Gastroesophageal sphincter (tissue), 4 donors: ENCODE results near the gene KIF24. TPM values are rescaled to one million over a fixed set of nuclear protein-coding genes. Genes with fewer than 3 reads are reported as not detected.
"Not testable (repeated sequence)": the region's sequence is repeated elsewhere in the genome, so short reads cannot be mapped to it uniquely, and the experiment has no call there.

ENCODE experiments used
- ATAC-seq: fragments of 150-250 bp; one replicate; pipeline ENCODE4 v1.9.1; 2016; ENCODE audit warnings: mild to moderate bottlenecking, moderate library complexity
- H3K27ac ChIP-seq, 4 donors: fragments of 200-600 bp; sonication (generic) in 3 of 4; 1 replicate in 3 of 4; 2 replicates in 1 of 4; pipeline ENCODE4 v1.5.1; 2016 to 2019
- H3K27me3 ChIP-seq: fragments of 200-600 bp; sonication (generic); one replicate; pipeline ENCODE4 v1.5.1; 2019
- H3K36me3 ChIP-seq, 2 donors: fragments of 200-600 bp; sonication (generic); one replicate each; pipeline ENCODE4 v1.5.1; 2019; ENCODE audit warnings: control low read depth in 1 of 2
- H3K4me1 ChIP-seq, 3 donors: fragments of 200-600 bp; sonication (generic); 1 replicate in 2 of 3; 2 replicates in 1 of 3; pipeline ENCODE4 v1.5.1; 2016 to 2019; ENCODE audit warnings: control low read depth in 2 of 3
- H3K4me3 ChIP-seq, 2 donors: fragments of 200-600 bp; sonication (generic); one replicate each; pipeline ENCODE4 v1.5.1; 2019; ENCODE audit warnings: mild to moderate bottlenecking in 1 of 2, moderate library complexity in 1 of 2
- H3K9me3 ChIP-seq, 3 donors: fragments of 200-600 bp; sonication (generic); one replicate each; pipeline ENCODE4 v1.5.1; 2017 to 2019; ENCODE audit warnings: control low read depth in 2 of 3
- EP300 ChIP-seq: sonication (generic); formaldehyde crosslinking; IDR thresholded peaks from one replicate; pipeline ENCODE4 v1.6.1; 2017; ENCODE audit warnings: antibody characterized with exemption, mild to moderate bottlenecking
- POLR2A ChIP-seq, 2 donors: fragments of 450-650 bp; IDR thresholded peaks; one replicate each; pipeline ENCODE4 v1.6.1; 2017; ENCODE audit warnings: antibody characterized with exemption in 2 of 2, mild to moderate bottlenecking in 2 of 2, moderate library complexity in 1 of 2
- POLR2AphosphoS5 ChIP-seq: sonication (generic); formaldehyde crosslinking; IDR thresholded peaks from one replicate; pipeline ENCODE4 v1.6.1; 2017; ENCODE audit warnings: antibody characterized with exemption
- WGBS, 2 donors: methylation state at CpG; one replicate each; pipeline ENCODE4 v1.1.5; 2018; ENCODE audit warnings: low coverage in 1 of 2; 5-methylcytosine and 5-hydroxymethylcytosine counted together
- total RNA-seq, 4 donors: library from RNA; depleted of rRNA; stranded (reverse); fragments of >200 nt; gene quantifications; one replicate each; pipeline ENCODE4 v1.1.0, GENCODE V29; 2016
- TF ChIP-seq, protein P1 (sequence below), 4 experiments: fragments of 200-600 bp in 2 of 4; fragments of 450-650 bp in 2 of 4; sonication (generic) in 1 of 4; IDR thresholded peaks; one replicate each; pipeline ENCODE4 v1.5.1; 2017 to 2019; ENCODE audit warnings: antibody characterized with exemption in 4 of 4, mild to moderate bottlenecking in 2 of 4, moderate library complexity in 2 of 4

Gene KIF24
- total RNA-seq, 4 donors from 2014 or later, result 0.54 to 2.2 (median 1.2) TPM

DNA sequence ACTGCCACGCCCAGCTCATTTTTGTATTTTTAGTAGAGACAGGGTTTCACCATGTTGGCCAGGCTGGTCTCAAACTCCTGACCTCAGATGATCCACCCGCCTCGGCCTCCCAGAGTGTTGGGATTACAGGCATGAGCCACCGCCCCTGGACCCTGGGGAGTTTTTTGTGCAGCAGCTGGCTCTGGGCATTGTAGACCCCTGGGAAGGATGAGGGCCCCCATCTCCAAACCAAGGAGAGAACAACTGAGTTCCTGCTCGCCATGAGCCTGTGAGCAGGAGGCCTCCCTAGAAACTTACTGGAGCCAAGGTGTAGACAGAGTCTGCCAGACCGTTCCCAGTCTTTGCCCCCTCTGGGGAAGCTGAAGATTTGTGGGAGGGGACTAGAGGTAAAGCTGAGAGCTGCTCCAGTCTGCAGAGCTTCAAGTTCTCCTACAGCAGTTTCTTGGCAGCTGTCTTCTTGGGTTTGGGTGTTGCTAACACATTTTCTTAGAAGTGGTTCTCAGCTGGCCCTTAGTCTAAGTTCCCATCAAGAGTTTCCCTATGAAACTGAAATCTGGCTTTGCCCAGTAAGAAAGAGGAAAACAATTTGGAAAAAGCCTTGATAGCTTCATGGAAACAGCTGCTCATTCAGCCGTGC, 12.7 kb upstream of the KIF24 start:
- no peak for ATAC-seq
- H3K36me3 ChIP-seq, result peaks cover 0 to 56% of the 10 kb centered on the region in 2 donors
- H3K27me3 ChIP-seq, result no peaks in the 10 kb centered on the region
- WGBS, 2 donors, result 41% methylated on average over 3 of the region's 7 CpGs; no CpG with 5 or more reads in 1 of the 2 donors
- H3K9me3 ChIP-seq, result no peaks in the 10 kb centered on the region
- H3K4me1 ChIP-seq, result peaks cover 6 to 59% (median 7%) of the 10 kb centered on the region in 3 donors
- H3K4me3 ChIP-seq, result no peak overlapping the region
- H3K27ac ChIP-seq, result peak overlapping the region; percentile 51 to 81 (median 64)
- no peak for TF ChIP-seq POLR2A (IDR thresholded peaks at IDR 0.05)
- TF ChIP-seq POLR2AphosphoS5, result no peak
- TF ChIP-seq EP300, result no peak
- TF ChIP-seq, protein P1, sequence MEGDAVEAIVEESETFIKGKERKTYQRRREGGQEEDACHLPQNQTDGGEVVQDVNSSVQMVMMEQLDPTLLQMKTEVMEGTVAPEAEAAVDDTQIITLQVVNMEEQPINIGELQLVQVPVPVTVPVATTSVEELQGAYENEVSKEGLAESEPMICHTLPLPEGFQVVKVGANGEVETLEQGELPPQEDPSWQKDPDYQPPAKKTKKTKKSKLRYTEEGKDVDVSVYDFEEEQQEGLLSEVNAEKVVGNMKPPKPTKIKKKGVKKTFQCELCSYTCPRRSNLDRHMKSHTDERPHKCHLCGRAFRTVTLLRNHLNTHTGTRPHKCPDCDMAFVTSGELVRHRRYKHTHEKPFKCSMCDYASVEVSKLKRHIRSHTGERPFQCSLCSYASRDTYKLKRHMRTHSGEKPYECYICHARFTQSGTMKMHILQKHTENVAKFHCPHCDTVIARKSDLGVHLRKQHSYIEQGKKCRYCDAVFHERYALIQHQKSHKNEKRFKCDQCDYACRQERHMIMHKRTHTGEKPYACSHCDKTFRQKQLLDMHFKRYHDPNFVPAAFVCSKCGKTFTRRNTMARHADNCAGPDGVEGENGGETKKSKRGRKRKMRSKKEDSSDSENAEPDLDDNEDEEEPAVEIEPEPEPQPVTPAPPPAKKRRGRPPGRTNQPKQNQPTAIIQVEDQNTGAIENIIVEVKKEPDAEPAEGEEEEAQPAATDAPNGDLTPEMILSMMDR (IDR thresholded peaks at IDR 0.05), result no peak

DNA sequence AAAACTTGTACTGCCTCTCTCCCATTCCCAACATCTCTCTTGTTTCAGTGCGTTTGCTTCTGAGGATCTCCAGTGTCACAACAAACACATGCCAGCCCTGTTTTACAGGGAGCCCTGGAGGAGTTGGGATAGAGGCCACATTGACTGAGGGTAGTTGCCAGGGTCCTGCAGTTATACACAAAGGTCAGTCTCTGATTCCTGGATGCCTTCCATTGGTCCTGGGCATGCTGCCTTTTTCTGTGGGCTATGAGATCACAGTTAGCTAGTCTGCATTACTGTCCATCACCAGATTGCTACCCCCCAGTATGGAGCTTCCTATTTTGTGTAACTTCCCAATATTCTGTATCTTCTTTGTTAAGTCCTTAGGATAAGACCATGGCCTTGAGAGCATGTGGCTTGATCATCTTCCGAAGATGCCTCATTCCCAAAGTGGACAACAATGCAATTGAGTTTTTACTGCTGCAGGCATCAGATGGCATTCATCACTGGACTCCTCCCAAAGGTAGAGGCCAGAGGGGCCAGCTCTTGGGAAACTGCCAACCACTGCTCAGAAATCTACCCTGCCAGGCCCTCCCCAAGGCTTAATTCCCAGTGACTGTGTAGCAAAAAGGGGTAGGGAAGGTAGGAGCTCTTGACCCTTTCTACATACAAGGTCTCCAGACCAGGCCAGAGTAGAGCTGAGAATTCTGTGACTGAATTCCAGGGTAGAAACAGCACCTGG, 9.8 kb upstream of the KIF24 start:
- H3K27me3 ChIP-seq, result no peaks in the 10 kb centered on the region
- H3K27ac ChIP-seq, result no peak overlapping the region
- no peak overlapping the region for H3K4me3 ChIP-seq
- H3K36me3 ChIP-seq, result peaks cover 0 to 58% of the 10 kb centered on the region in 2 donors
- peaks cover 0 to 44% (median 2%) of the 10 kb centered on the region in 3 donors for H3K4me1 ChIP-seq
- no peaks in the 10 kb centered on the region for H3K9me3 ChIP-seq
- 60 to 72% methylated on average over 2 of the region's 2 CpGs for WGBS, 2 donors
- ATAC-seq, result no peak
- no peak for TF ChIP-seq POLR2A (IDR thresholded peaks at IDR 0.05)
- no peak for TF ChIP-seq POLR2AphosphoS5
- TF ChIP-seq, protein P1 (IDR thresholded peaks at IDR 0.05), result no peak
- no peak for TF ChIP-seq EP300

DNA sequence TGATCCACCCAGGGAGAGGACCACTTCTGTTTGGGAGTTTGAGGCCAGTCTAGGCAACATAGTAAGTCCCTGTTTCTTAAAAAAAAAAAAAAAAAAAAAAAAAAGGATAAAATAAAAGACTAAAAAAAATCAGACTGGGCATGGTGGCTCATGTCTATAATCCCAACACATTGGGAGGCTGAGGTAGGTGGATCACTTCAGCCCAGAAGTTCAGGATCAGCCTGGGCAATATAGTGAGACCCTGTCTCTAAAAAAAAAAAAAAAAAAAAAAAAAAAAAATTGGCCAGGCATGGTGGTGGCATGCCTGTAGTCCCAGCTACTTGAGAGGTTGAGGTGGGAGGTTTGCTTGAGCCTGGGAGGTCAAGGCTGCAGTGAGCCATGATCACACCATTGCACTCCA, 9.0 kb upstream of the KIF24 start:
- H3K36me3 ChIP-seq, result peaks cover 0 to 51% of the 10 kb centered on the region in 2 donors
- not testable (repeated sequence) for H3K27me3 ChIP-seq, H3K4me3 ChIP-seq, H3K9me3 ChIP-seq, ATAC-seq, H3K27ac ChIP-seq
- H3K4me1 ChIP-seq, result peaks cover 0 to 44% (median 2%) of the 10 kb centered on the region in 3 donors

DNA sequence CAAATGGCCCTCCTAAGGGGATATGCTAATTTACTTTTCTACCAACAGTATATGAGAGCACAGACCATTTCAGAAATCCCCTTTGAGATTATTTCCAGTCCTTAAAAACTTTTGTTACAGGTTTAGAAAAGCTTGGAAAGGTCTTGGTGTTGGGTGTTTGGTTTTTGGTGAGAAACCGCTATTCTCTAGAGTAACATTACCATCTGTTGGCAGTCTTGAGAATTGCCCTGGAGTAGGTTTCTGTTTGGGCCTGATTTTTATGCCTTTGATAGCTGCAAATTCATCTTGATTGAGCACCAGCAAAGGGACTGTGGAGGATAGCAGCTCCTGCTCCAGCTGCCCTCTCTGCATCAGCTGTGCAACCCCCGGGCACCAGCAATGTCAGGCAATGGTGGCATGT, 8.3 kb upstream of the KIF24 start:
- 75 to 100% methylated on average over 1 of the region's 2 CpGs for WGBS, 2 donors
- H3K9me3 ChIP-seq, result no peaks in the 10 kb centered on the region
- no peak overlapping the region for H3K4me3 ChIP-seq
- H3K4me1 ChIP-seq, result peaks cover 0 to 44% (median 0%) of the 10 kb centered on the region in 3 donors
- TF ChIP-seq, protein P1 (IDR thresholded peaks at IDR 0.05), result no peak
- TF ChIP-seq POLR2A (IDR thresholded peaks at IDR 0.05), result no peak
- no peak for TF ChIP-seq POLR2AphosphoS5
- no peak for TF ChIP-seq EP300
- no peak overlapping the region for H3K27ac ChIP-seq
- H3K27me3 ChIP-seq, result no peaks in the 10 kb centered on the region
- H3K36me3 ChIP-seq, result peaks cover 0 to 44% of the 10 kb centered on the region in 2 donors
- no peak for ATAC-seq

DNA sequence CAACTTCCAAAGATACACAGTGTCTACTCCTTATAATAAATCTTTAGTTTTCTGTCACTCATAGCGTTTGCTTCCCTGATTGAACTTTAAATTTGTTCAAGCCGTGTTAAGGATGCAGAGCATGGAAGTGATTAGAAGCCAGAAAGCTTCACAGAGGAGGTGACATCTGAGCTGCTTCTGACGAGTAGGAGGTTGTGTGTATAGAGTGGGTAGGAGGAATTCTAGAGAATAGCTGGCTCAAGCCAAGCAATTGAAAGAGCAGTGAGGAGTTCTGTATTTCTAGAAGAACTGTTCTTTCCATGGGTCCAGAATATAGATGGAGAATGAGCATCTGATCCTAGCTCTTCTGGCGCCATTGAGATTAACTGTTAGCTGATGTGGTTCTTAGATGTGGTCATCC, 6.3 kb upstream of the KIF24 start:
- Histone ChIP-seq H3K27ac (peak overlapping the region in 1 of 4 donors; percentile 15), H3K4me3 (no peak overlapping the region), H3K36me3 (peaks cover 0 to 27% of the 10 kb centered on the region in 2 donors), H3K27me3 (no peaks in the 10 kb centered on the region), H3K4me1 (peaks cover 0 to 45% (median 0%) of the 10 kb centered on the region in 3 donors), H3K9me3 (no peaks in the 10 kb centered on the region)
- TF ChIP-seq, protein P1 (IDR thresholded peaks at IDR 0.05), result no peak
- TF ChIP-seq POLR2A (IDR thresholded peaks at IDR 0.05) (no peak), POLR2AphosphoS5 (no peak), EP300 (no peak)
- ATAC-seq, result no peak
- 76 to 78% methylated on average over 3 to 4 of the region's 4 CpGs for WGBS, 2 donors
